Measurements from ENCODE around the gene BNIP3. TPM values are rescaled to one million over a fixed set of nuclear protein-coding genes. Genes with fewer than 3 reads are reported as not detected.
A peak's percentile ranks its signal among the peaks of the same experiment; 100 is the strongest.

The BNIP3 gene
- total RNA-seq, 1 donor from 2014 or later = 88.9 TPM

DNA sequence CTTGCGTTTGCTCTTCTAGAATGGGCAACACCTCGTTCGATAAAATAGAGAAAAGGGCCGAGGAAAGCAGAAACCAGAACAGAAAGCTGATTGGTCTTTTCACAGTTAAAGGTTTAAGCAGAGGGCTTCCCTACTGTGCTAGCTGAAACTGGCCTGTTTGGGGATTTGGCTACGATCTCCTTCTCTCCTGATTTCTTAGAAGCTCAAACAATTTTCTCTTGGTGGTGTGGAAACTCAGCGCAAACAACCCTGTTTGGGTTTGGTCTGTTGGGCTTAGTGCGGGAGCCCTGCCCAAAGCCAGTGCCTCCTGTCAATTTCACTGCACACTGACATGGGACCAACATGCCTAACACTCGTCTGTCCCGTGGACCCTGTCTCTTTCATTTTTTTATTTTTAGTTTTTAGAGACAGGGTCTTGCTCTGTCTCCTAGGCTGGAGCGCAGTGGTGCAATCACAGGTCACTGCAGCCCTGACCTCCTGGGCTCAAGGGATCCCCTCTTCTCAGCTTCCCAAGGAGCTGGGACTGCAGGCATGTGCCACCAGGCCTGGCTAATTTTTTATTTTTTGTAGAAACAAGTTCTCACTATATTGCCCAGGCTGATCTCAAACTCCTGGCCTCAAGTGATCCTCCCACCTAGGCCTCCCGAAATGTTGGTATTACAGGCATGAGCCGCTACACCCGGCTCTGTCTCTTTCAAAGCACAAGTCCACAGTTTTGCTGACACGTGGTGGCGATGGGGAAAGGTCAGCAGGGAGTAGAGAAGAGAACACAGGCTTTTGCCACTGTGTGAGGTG, 16.5 kb upstream of the BNIP3 start:
- Mint-ChIP-seq H3K27me3 (ENCODE audit: low read depth) (peaks cover 3% of the 10 kb centered on the region), H3K36me3 (ENCODE audit: low read depth) (no peaks in the 10 kb centered on the region), H3K4me1 (ENCODE audit: low read depth) (peaks cover 22% of the 10 kb centered on the region), H3K27ac (ENCODE audit: unreplicated experiment) (peak overlapping the region; percentile 65), H3K4me3 (ENCODE audit: unreplicated experiment) (peak overlapping the region; percentile 26), H3K9me3 (ENCODE audit: low read depth) (no peaks in the 10 kb centered on the region)
- no peak for DNase-seq (ENCODE audit: low spot score)
- TF ChIP-seq, protein P1, sequence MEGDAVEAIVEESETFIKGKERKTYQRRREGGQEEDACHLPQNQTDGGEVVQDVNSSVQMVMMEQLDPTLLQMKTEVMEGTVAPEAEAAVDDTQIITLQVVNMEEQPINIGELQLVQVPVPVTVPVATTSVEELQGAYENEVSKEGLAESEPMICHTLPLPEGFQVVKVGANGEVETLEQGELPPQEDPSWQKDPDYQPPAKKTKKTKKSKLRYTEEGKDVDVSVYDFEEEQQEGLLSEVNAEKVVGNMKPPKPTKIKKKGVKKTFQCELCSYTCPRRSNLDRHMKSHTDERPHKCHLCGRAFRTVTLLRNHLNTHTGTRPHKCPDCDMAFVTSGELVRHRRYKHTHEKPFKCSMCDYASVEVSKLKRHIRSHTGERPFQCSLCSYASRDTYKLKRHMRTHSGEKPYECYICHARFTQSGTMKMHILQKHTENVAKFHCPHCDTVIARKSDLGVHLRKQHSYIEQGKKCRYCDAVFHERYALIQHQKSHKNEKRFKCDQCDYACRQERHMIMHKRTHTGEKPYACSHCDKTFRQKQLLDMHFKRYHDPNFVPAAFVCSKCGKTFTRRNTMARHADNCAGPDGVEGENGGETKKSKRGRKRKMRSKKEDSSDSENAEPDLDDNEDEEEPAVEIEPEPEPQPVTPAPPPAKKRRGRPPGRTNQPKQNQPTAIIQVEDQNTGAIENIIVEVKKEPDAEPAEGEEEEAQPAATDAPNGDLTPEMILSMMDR (IDR thresholded peaks at IDR 0.05) = no peak

DNA sequence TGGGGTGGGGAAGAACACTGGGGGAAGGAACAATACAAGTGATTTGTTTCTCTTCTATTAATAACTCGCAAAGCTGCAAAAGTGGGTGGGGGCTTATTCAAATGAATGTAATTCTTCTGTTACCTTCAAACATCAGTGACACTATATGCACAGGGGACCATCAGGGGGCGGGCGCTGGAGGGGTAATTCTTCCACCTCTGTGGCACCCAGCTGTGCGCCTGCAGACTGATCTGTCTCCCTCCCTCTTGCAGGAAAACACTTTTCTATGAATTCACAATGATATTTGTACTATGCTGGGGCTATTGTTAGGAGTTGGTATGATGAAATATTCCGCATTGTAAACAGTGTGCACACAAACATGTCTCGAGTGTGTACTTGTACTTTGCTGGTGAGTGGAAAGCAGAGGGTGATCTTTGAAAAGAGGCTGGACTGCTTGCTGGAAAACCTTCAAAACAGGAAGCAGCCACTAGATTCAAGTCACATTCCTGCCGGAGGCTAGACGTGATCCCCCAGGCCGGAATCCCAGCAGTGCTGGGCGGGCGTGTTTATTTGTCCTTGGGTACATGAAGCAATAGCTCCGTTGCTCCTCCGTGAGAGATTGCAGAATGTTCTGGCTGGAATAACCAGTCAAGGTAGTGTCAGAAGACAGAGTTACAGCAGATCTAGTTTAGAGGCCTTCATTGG, 15.8 kb upstream of the BNIP3 start:
- H3K27me3 Mint-ChIP-seq (ENCODE audit: low read depth) = peaks cover 3% of the 10 kb centered on the region
- H3K36me3 Mint-ChIP-seq (ENCODE audit: low read depth) = no peaks in the 10 kb centered on the region
- TF ChIP-seq, protein P1 (IDR thresholded peaks at IDR 0.05) = no peak
- peak overlapping the region; percentile 65 for H3K27ac Mint-ChIP-seq (ENCODE audit: unreplicated experiment)
- peak overlapping the region; percentile 26 for H3K4me3 Mint-ChIP-seq (ENCODE audit: unreplicated experiment)
- H3K4me1 Mint-ChIP-seq (ENCODE audit: low read depth) = peaks cover 22% of the 10 kb centered on the region
- no peaks in the 10 kb centered on the region for H3K9me3 Mint-ChIP-seq (ENCODE audit: low read depth)
- no peak for DNase-seq (ENCODE audit: low spot score)

DNA sequence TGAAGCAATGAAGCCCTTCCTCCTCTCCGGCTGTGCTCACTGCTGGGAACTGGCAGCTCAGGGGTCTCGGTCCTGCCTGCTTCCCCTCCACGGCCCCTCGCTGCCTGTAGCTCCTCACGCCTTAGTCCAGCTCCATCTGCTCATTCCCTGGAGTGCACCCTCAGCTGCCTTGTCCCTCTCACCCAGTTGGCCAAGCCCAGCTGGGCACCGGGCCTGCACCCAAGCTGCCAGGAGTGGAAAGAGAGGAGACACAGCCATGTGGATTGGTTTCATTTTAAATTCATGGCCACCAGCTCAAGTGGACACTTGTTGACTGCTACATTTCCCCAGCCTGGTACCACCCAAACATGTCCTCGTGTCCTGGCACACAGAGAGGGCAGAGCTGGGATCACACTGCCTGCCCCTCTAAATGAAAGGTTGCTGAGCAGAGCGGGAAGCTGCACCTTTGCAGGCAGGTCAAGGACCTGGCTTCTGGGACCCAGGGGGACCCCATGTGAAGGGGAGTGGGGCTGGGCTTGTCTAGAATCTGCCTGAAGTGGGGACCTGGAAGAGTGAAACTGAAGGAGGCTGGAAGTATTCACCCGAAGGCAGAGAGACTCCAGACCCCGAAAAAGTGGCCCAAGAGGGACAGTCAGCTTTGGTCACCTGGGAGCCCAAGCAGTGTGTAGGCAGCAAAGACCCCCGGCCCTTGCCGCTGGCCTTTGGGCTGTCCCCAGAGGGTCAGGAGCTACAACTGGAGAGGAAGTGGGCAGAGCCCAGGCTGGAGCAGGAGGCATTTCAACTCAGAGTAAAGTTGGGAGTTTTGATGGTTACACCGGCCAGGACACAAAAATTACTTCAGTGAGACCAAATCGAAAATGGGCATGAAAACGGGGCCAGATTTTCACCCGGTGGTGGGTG, 15.0 kb upstream of the BNIP3 start:
- no peak for DNase-seq (ENCODE audit: low spot score)
- TF ChIP-seq, protein P1 (IDR thresholded peaks at IDR 0.05) = no peak
- peaks cover 22% of the 10 kb centered on the region for H3K4me1 Mint-ChIP-seq (ENCODE audit: low read depth)
- no peaks in the 10 kb centered on the region for H3K36me3 Mint-ChIP-seq (ENCODE audit: low read depth)
- no peaks in the 10 kb centered on the region for H3K27me3 Mint-ChIP-seq (ENCODE audit: low read depth)
- no peak overlapping the region for H3K4me3 Mint-ChIP-seq (ENCODE audit: unreplicated experiment)
- peak overlapping the region; percentile 1 for H3K27ac Mint-ChIP-seq (ENCODE audit: unreplicated experiment)
- H3K9me3 Mint-ChIP-seq (ENCODE audit: low read depth) = no peaks in the 10 kb centered on the region

DNA sequence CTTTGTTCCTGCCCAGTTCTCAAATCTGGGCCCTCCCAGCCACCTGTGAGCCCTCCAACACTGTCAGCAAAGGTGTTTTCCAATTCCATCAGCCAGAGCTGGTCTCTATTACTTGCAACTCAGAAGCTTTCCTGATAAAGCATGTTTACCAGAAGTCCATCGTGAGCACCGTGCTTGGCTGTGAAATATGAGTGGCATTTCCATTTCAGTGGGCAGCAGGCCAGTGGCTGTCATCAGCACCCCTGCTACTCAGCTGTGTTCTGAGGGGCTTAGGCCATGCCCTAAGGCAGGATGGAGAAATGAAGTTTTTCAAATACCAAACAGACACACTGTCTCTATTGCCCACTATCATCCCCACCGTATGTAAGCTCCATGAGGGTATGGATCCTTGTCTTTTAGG, 12.7 kb upstream of the BNIP3 start:
- Mint-ChIP-seq H3K36me3 (ENCODE audit: low read depth) (no peaks in the 10 kb centered on the region), H3K27ac (ENCODE audit: unreplicated experiment) (no peak overlapping the region), H3K4me3 (ENCODE audit: unreplicated experiment) (no peak overlapping the region), H3K4me1 (ENCODE audit: low read depth) (peaks cover 22% of the 10 kb centered on the region), H3K9me3 (ENCODE audit: low read depth) (no peaks in the 10 kb centered on the region), H3K27me3 (ENCODE audit: low read depth) (no peaks in the 10 kb centered on the region)
- TF ChIP-seq, protein P1 (IDR thresholded peaks at IDR 0.05) = no peak
- no peak for DNase-seq (ENCODE audit: low spot score)

DNA sequence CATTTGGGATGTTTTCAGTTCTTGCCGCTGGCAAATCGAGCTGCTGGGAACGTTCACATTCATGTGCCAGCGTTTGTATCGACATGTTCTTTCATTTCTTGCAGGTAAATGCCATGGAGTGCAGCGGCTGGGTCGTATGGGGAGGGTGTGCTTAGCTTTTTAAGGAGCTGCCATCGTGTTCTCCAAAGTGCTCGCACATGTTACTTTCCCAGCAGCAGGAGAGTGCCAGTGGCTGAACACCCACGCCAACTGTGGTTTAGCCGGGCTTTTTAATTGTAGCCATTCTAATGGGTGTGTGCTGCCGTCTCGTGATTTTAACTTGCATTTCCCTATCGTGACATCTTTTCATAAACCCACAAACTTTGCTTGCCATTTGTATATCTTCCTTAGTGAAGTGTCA, 11.6 kb upstream of the BNIP3 start:
- H3K27ac Mint-ChIP-seq (ENCODE audit: unreplicated experiment) = no peak overlapping the region
- H3K36me3 Mint-ChIP-seq (ENCODE audit: low read depth) = no peaks in the 10 kb centered on the region
- no peak overlapping the region for H3K4me3 Mint-ChIP-seq (ENCODE audit: unreplicated experiment)
- H3K27me3 Mint-ChIP-seq (ENCODE audit: low read depth) = no peaks in the 10 kb centered on the region
- peaks cover 18% of the 10 kb centered on the region for H3K4me1 Mint-ChIP-seq (ENCODE audit: low read depth)
- DNase-seq (ENCODE audit: low spot score) = no peak
- H3K9me3 Mint-ChIP-seq (ENCODE audit: low read depth) = no peaks in the 10 kb centered on the region
- TF ChIP-seq, protein P1 (IDR thresholded peaks at IDR 0.05) = no peak
